ENCODE data around the gene CCDC9B. TPM values are rescaled to one million over a fixed set of nuclear protein-coding genes. Genes with fewer than 3 reads are reported as not detected.

CCDC9B gene
- total RNA-seq, 2 donors from 2014 or later, result 30.1 to 57.1 TPM

DNA sequence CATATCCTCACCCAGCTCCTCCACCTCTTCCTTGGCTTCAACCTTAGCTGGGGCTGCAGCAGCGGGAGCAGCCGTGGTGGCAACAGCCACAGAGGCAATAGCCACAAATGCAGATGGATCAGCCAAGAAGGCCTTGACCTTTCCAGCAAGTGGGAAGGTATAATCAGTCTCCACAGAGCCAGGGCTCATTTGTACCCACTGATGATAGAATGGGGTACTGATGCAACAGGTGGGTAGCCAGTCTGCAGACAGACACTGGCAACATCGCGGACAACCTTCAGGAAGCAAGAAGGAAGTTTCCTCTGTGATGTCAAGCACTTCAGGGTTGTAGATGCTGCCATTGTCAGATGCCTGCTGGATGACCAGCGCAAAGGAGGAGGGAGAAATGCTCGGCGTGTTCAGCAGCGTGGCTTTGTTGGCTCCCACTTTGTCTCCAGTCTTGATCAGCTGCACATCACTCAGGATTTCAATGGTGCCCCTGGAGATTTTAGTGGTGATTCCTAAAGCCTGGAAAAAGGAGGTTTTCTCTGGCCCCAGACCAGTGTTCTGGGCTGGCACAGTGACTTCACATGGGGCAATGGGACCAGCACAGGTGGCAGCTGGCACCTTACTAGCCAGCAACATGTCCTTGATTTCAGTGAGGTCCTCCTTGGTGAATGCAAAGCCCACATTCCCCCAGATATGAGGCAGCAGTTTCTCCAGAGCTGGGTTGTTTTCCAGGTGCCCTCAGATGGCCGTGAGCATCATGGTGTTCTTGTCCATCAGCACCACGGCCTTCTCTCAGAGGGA lies 28.2 kb downstream of the CCDC9B start:
- ATAC-seq (ENCODE audit: insufficient number of reproducible peaks, low FRiP score, low read depth) (no peak), DNase-seq (ENCODE audit: low spot score) (no peak)
- H3K9me3 ChIP-seq, result no peaks in the 10 kb centered on the region

DNA sequence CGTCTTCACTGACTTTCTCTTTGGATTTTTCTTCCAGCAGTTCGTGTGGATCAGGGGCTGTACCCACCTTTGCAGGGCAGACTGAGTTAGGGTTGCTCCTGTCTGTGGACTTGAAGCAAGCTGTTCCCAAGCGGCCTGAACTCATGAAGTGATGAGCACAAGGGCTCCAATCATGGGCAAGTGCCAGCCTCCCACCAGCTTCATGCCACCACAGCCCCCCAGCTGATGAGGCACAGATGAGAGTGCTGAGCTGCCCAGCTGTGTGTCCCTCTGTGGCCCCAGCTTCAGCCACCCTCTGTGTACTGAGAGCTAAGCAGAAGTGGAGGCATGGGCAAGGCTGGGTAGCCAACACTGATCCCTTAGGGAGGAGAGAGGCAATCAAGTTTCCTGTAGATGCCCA lies 29.7 kb downstream of the CCDC9B start:
- no peak for ATAC-seq (ENCODE audit: insufficient number of reproducible peaks, low FRiP score, low read depth)
- TF ChIP-seq, protein P1, sequence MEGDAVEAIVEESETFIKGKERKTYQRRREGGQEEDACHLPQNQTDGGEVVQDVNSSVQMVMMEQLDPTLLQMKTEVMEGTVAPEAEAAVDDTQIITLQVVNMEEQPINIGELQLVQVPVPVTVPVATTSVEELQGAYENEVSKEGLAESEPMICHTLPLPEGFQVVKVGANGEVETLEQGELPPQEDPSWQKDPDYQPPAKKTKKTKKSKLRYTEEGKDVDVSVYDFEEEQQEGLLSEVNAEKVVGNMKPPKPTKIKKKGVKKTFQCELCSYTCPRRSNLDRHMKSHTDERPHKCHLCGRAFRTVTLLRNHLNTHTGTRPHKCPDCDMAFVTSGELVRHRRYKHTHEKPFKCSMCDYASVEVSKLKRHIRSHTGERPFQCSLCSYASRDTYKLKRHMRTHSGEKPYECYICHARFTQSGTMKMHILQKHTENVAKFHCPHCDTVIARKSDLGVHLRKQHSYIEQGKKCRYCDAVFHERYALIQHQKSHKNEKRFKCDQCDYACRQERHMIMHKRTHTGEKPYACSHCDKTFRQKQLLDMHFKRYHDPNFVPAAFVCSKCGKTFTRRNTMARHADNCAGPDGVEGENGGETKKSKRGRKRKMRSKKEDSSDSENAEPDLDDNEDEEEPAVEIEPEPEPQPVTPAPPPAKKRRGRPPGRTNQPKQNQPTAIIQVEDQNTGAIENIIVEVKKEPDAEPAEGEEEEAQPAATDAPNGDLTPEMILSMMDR (IDR thresholded peaks at IDR 0.05), result no peak
- Histone ChIP-seq H3K36me3 (no peaks in the 10 kb centered on the region), H3K27ac (no peak overlapping the region), H3K4me3 (no peak overlapping the region), H3K27me3 (replicated peaks; ENCODE audit: insufficient read depth) (no peaks in the 10 kb centered on the region), H3K9me3 (no peaks in the 10 kb centered on the region), H3K4me1 (ENCODE audit: control insufficient read depth in 1 of 2, low read depth in 2 of 2) (peaks cover 4 to 15% of the 10 kb centered on the region in 2 donors)
- no peak for DNase-seq (ENCODE audit: low spot score)

More for the DNA sequence above, 28.2 kb downstream of the CCDC9B start:
- H3K27me3 ChIP-seq (replicated peaks; ENCODE audit: insufficient read depth), result no peaks in the 10 kb centered on the region
- no peak overlapping the region for H3K27ac ChIP-seq
- H3K36me3 ChIP-seq, result no peaks in the 10 kb centered on the region
- TF ChIP-seq, protein P1 (IDR thresholded peaks at IDR 0.05), result no peak
- no peak overlapping the region for H3K4me3 ChIP-seq
- peaks cover 4 to 15% of the 10 kb centered on the region in 2 donors for H3K4me1 ChIP-seq (ENCODE audit: control insufficient read depth in 1 of 2, low read depth in 2 of 2)

DNA sequence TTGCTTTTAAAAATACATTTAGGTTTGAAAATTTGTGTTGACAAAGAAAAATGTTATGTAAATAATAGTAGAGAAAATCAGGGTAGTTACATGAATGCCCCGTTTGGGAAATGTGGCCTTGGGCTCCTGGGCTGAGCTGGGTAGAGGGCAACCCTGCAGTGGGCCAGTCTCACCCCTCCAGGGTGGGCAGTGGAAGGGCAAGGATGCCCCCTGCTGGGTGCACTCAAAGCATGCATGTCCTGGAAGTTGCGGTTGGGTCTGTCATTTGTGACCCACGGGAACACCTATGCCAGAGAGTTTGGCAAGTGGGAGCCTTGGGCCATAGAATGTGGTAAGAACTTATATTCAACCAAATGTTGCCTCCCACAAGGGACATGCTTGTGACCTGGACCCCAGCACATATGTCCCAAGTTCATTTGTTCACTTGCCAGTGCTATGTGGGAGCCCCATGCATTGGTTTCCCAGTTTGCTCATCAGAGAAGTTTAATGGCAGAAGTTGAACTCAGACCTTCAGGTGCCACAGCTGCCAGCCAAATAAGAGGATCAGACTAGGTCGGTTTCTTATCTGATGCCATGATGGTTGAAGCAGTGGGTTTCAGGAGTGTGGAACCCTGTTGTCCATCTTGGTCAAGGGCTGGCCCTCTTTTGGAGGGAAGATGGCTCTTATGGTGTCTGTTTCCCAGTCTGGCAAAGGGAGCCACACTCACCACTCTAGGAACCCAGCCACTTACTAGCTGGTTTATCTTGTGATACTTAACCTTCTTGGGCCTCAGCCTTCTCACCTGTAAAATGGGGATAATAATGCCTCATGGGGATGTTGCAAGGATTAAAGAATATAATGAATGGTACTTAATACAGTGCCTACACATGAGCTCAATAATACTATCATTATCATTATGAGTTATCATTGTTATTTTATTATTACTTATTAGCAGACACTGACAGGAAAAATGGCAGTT lies 30.5 kb downstream of the CCDC9B start:
- H3K36me3 ChIP-seq, result no peaks in the 10 kb centered on the region
- H3K4me1 ChIP-seq (ENCODE audit: control insufficient read depth in 1 of 2, low read depth in 2 of 2), result peaks cover 4 to 15% of the 10 kb centered on the region in 2 donors
- H3K9me3 ChIP-seq, result no peaks in the 10 kb centered on the region
- no peak for ATAC-seq (ENCODE audit: insufficient number of reproducible peaks, low FRiP score, low read depth)
- no peaks in the 10 kb centered on the region for H3K27me3 ChIP-seq (replicated peaks; ENCODE audit: insufficient read depth)
- H3K27ac ChIP-seq, result no peak overlapping the region
- TF ChIP-seq, protein P1 (IDR thresholded peaks at IDR 0.05), result peak; percentile 35
- H3K4me3 ChIP-seq, result no peak overlapping the region
- DNase-seq (ENCODE audit: low spot score), result no peak

DNA sequence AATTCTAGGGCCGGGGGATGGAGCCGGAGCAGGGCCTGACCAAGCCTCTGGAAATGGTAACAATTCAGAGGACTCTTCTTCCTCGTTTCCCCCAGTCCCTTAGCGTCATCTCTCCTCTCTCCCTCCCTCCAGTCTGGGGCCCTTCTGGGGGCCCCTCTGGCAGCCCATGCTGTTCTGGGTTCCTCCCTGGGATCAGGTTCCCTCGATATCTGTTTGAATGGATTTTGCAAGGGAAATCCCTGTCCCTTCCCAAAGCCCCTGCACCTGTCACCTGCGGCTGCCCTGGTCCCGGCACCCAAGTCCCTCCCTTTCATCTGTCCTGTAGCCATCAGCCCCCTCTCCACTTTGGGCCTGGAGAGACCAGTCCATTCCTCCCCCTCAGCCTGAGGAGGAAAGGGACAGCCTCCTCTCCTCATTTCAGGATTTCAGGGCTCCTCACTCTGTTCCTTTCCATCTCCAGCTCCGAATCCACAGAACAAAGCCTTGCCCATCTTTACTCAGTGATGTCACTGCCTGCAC lies 31.3 kb downstream of the CCDC9B start:
- peaks cover 2 to 6% of the 10 kb centered on the region in 2 donors for H3K4me1 ChIP-seq (ENCODE audit: control insufficient read depth in 1 of 2, low read depth in 2 of 2)
- no peaks in the 10 kb centered on the region for H3K36me3 ChIP-seq
- no peaks in the 10 kb centered on the region for H3K9me3 ChIP-seq
- DNase-seq (ENCODE audit: low spot score) (no peak), ATAC-seq (ENCODE audit: insufficient number of reproducible peaks, low FRiP score, low read depth) (no peak)
- no peak overlapping the region for H3K27ac ChIP-seq
- H3K27me3 ChIP-seq (replicated peaks; ENCODE audit: insufficient read depth), result no peaks in the 10 kb centered on the region
- no peak overlapping the region for H3K4me3 ChIP-seq
- TF ChIP-seq, protein P1 (IDR thresholded peaks at IDR 0.05), result no peak

Data from thoracic aorta (tissue), 2 donors.